OCI-LY1 (cell line): ENCODE results near the gene MTLN.

ENCODE experiments used
- CTCF ChIP-seq: fragments of 200-600 bp; sonication (generic), shearing (Covaris generic); IDR thresholded peaks from 2 replicates; pipeline ENCODE4 v1.5.1; 2017; ENCODE audit warnings: mild to moderate bottlenecking, antibody characterized with exemption, low read length, moderate library complexity, mixed read lengths
- EZH2 ChIP-seq: fragments of 200-600 bp; sonication (generic), shearing (Covaris generic); IDR thresholded peaks from 2 replicates; pipeline ENCODE4 v1.8.0; 2017; ENCODE audit warnings: borderline replicate concordance, mixed run types, mild to moderate bottlenecking, antibody characterized with exemption, low read length, moderate library complexity, mixed read lengths

- TF ChIP-seq CTCF (no peak), EZH2 (no peak)
Observed at GRCh38 chr2:110220190-110220564, 7.8 kb upstream of the MTLN start.
